GM19035 (cell line): ENCODE measurements around the gene GPR32.
"Not testable (repeated sequence)": the region's sequence is repeated elsewhere in the genome, so short reads cannot be mapped to it uniquely, and the experiment has no call there.

Source experiments
- ATAC-seq: cut with Tn5 transposase; IDR thresholded peaks from one replicate; pipeline ENCODE4 v1.9.1; 2021; ENCODE audit not compliant: unreplicated experiment

The GPR32 gene

GRCh38 chr19:50745221-50745620 is 25.0 kb upstream of the GPR32 start:
- ATAC-seq, result no peak

GRCh38 chr19:50747141-50747540 is 23.1 kb upstream of the GPR32 start:
- ATAC-seq, result not testable (repeated sequence)

GRCh38 chr19:50749490-50749889 is 20.8 kb upstream of the GPR32 start:
- ATAC-seq, result no peak

GRCh38 chr19:50750010-50750409 is 20.3 kb upstream of the GPR32 start:
- no peak for ATAC-seq

GRCh38 chr19:50753879-50754278 is 16.4 kb upstream of the GPR32 start:
- ATAC-seq, result no peak

- not testable (repeated sequence) for ATAC-seq
Measured at GRCh38 chr19:50756244-50756643, 14.0 kb upstream of the GPR32 start.

- not testable (repeated sequence) for ATAC-seq
Measured at GRCh38 chr19:50757624-50758023, 12.6 kb upstream of the GPR32 start.

GRCh38 chr19:50759076-50759475 is 11.2 kb upstream of the GPR32 start:
- not testable (repeated sequence) for ATAC-seq

- no peak for ATAC-seq
Measured at GRCh38 chr19:50759886-50760285, 10.4 kb upstream of the GPR32 start.

GRCh38 chr19:50761501-50761900 is 8.8 kb upstream of the GPR32 start:
- ATAC-seq, result not testable (repeated sequence)

GRCh38 chr19:50763521-50763920 is 6.7 kb upstream of the GPR32 start:
- not testable (repeated sequence) for ATAC-seq

- no peak for ATAC-seq
Measured at GRCh38 chr19:50764409-50764808, 5.9 kb upstream of the GPR32 start.

GRCh38 chr19:50766746-50767145 is 3.5 kb upstream of the GPR32 start:
- ATAC-seq, result not testable (repeated sequence)

- ATAC-seq, result not testable (repeated sequence)
Measured at GRCh38 chr19:50767263-50767662, 3.0 kb upstream of the GPR32 start.

GRCh38 chr19:50768277-50768676 is 2.0 kb upstream of the GPR32 start:
- ATAC-seq, result no peak

GRCh38 chr19:50770888-50771287 is 624 bp downstream of the GPR32 start:
- no peak for ATAC-seq

GRCh38 chr19:50772476-50772875 is 2.2 kb downstream of the GPR32 start:
- no peak for ATAC-seq

GRCh38 chr19:50772912-50773311 is 2.6 kb downstream of the GPR32 start:
- ATAC-seq, result not testable (repeated sequence)

- ATAC-seq, result not testable (repeated sequence)
Measured at GRCh38 chr19:50773454-50773853, 3.2 kb downstream of the GPR32 start.

GRCh38 chr19:50776131-50776530 is 5.9 kb downstream of the GPR32 start:
- no peak for ATAC-seq

GRCh38 chr19:50777261-50777660 is 7.0 kb downstream of the GPR32 start:
- ATAC-seq, result no peak

GRCh38 chr19:50777830-50778303 is 7.6 kb downstream of the GPR32 start:
- ATAC-seq, result no peak

GRCh38 chr19:50778906-50779430 is 8.7 kb downstream of the GPR32 start:
- no peak for ATAC-seq
